Vagina (tissue), 2 donors: ENCODE results near the gene PPL. TPM values are rescaled to one million over a fixed set of nuclear protein-coding genes. Genes with fewer than 3 reads are reported as not detected.

Experiments
- DNase-seq, 2 donors: peaks; one replicate each; pipeline ENCODE4 v3.0.0-alpha.2; 2017; ENCODE audit errors: extremely low spot score in 2 of 2
- H3K27ac ChIP-seq: fragments of 200-600 bp; sonication (generic); one replicate; pipeline ENCODE4 v1.5.1; 2019
- H3K27me3 ChIP-seq: fragments of 200-600 bp; sonication (generic); one replicate; pipeline ENCODE4 v1.5.1; 2019
- H3K36me3 ChIP-seq, 2 donors: fragments of 200-600 bp; sonication (generic); one replicate each; pipeline ENCODE4 v1.5.1; 2017 to 2019
- H3K4me1 ChIP-seq: fragments of 200-600 bp; sonication (generic); one replicate; pipeline ENCODE4 v1.5.1; 2019
- H3K4me3 ChIP-seq, 2 donors: fragments of 200-600 bp; sonication (generic); 1 replicate in 1 of 2; 2 replicates in 1 of 2; pipeline ENCODE4 v1.5.1; 2016 to 2019
- H3K9me3 ChIP-seq: fragments of 200-600 bp; sonication (generic); one replicate; pipeline ENCODE4 v1.5.1; 2019
- POLR2A ChIP-seq, 2 donors: fragments of 450-650 bp; IDR thresholded peaks; one replicate each; pipeline ENCODE4 v1.6.1; 2017; ENCODE audit warnings: antibody characterized with exemption in 2 of 2, mild to moderate bottlenecking in 2 of 2, moderate library complexity in 2 of 2
- POLR2AphosphoS5 ChIP-seq, 2 donors: sonication (generic); formaldehyde crosslinking; IDR thresholded peaks; one replicate each; pipeline ENCODE4 v1.9.0; 2017; ENCODE audit warnings: antibody characterized with exemption in 2 of 2, mild to moderate bottlenecking in 2 of 2, low read depth in 1 of 2; ENCODE audit not compliant: insufficient read depth in 1 of 2
- intact Hi-C: fragments of 100-400 bp; cut with DNase I; formaldehyde crosslinking; loops from one replicate; pipeline ENCODE4 v1.15.1; 2023
- total RNA-seq: library from RNA; depleted of rRNA; stranded (reverse); fragments of >200 nt; gene quantifications from one replicate; pipeline ENCODE4 v1.2.3, GENCODE V29; 2016
- TF ChIP-seq, protein P1 (sequence below), 3 experiments: fragments of 450-650 bp in 2 of 3; fragments of 200-600 bp in 1 of 3; sonication (generic) in 1 of 3; IDR thresholded peaks; one replicate each; pipeline ENCODE4 v1.5.1; 2017 to 2019; ENCODE audit warnings: antibody characterized with exemption in 3 of 3, mild to moderate bottlenecking in 2 of 3, moderate library complexity in 2 of 3

Gene PPL
- total RNA-seq, 1 donor from 2014 or later: 391 TPM

DNA sequence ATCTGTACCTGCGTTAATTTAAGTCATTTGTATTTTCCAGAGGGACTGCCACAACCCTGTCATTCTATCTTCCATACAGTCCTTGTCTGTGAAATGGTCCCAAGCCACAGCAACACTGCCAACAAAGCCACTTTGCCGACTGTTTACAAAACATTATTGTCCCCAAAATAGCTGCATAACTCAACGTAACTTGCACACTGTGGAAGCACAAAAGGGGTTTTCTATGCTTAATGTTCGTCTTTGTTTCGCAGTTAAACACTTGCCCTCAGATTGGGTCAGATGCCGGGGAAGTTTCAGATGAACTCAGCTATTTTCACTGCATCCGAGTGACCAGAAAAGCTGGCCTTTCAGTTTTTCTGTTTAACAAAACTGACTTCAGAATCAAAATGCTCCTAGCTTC lies 25.8 kb upstream of the PPL start:
- H3K4me1 ChIP-seq: peaks cover 8% of the 10 kb centered on the region
- no peak for DNase-seq
- TF ChIP-seq POLR2AphosphoS5 (IDR thresholded peaks at IDR 0.05; ENCODE audit: insufficient read depth in 1 of 2, low read depth in 1 of 2) (no peak), POLR2A (IDR thresholded peaks at IDR 0.05) (no peak)
- TF ChIP-seq, protein P1, sequence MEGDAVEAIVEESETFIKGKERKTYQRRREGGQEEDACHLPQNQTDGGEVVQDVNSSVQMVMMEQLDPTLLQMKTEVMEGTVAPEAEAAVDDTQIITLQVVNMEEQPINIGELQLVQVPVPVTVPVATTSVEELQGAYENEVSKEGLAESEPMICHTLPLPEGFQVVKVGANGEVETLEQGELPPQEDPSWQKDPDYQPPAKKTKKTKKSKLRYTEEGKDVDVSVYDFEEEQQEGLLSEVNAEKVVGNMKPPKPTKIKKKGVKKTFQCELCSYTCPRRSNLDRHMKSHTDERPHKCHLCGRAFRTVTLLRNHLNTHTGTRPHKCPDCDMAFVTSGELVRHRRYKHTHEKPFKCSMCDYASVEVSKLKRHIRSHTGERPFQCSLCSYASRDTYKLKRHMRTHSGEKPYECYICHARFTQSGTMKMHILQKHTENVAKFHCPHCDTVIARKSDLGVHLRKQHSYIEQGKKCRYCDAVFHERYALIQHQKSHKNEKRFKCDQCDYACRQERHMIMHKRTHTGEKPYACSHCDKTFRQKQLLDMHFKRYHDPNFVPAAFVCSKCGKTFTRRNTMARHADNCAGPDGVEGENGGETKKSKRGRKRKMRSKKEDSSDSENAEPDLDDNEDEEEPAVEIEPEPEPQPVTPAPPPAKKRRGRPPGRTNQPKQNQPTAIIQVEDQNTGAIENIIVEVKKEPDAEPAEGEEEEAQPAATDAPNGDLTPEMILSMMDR (IDR thresholded peaks at IDR 0.05): no peak
- intact Hi-C loops: no loop called here
- H3K27me3 ChIP-seq: no peaks in the 10 kb centered on the region
- H3K36me3 ChIP-seq: no peaks in the 10 kb centered on the region
- no peak overlapping the region for H3K27ac ChIP-seq
- no peak overlapping the region for H3K4me3 ChIP-seq
- H3K9me3 ChIP-seq: no peaks in the 10 kb centered on the region

DNA sequence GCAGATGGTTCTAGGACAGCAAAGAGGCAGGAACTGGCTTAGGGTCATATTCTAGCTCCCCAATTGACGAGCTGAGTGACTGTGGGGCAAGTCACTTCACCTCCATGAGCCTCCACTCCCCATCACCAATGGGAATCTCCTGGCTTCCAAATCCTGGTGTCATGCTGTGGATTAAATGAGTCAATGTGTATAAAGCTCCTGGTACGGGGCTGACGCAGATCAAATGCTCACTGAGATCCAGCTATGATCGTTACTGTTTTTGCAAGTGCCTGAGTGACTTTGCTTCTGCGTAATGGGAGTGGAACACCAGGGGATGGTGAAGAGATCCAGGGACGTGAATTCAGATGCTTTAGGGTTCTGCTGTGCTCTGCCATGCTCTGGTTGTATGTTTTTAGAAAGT lies 23.6 kb upstream of the PPL start:
- Histone ChIP-seq H3K27me3 (no peaks in the 10 kb centered on the region), H3K9me3 (no peaks in the 10 kb centered on the region), H3K4me3 (no peak overlapping the region), H3K4me1 (peaks cover 8% of the 10 kb centered on the region), H3K27ac (no peak overlapping the region), H3K36me3 (no peaks in the 10 kb centered on the region)
- intact Hi-C loops: no loop called here
- no peak for TF ChIP-seq POLR2A (IDR thresholded peaks at IDR 0.05)
- no peak for TF ChIP-seq POLR2AphosphoS5 (IDR thresholded peaks at IDR 0.05; ENCODE audit: insufficient read depth in 1 of 2, low read depth in 1 of 2)
- TF ChIP-seq, protein P1 (IDR thresholded peaks at IDR 0.05): no peak
- DNase-seq: no peak

DNA sequence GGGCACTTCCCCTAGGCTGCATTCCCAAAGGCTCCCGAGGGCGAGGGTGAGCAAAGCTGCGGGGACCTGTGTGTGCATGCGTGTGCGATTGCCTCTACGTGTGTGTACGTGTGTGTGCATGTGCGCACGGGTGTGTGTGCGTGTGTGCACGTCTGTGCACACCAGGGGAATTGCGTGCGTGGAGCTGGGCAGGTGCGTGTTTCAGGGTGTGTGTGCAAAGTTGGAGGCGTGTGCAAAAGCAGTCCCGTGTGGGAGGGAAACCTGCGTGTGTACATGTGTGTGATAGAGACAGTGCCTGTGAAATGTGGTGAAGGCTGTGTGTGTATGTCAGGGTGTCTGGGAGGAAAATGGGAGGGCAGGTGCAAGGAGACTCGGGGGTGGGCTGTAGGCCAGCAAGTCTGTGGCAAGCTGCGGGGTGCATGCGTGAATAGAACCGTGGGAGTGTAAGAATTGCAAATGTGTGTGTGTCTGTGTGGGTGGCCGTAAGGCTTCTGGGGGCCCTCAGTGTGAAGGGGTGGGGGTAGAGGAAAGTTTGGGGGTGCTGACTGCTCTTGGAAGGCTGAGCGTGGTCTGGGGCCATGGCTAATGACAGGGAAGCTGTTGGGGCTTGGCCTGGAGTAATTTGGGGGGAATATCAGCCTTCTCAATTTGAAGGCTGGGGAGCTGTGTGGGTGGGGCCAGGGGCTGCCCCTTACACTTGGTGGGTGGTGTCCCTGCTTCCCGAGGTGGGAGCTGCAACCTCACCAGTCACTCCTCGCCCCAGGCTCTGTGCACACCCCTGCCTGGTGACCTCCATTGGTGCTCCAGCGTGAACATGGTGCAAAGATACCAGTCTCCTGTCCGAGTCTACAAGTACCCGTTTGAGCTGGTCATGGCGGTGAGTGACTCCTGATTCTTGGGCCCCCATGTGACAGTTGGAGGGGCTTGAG lies 21.8 kb upstream of the PPL start:
- Histone ChIP-seq H3K4me1 (peaks cover 8% of the 10 kb centered on the region), H3K27ac (no peak overlapping the region), H3K4me3 (peak overlapping the region; percentile 52 to 59), H3K27me3 (no peaks in the 10 kb centered on the region), H3K9me3 (no peaks in the 10 kb centered on the region), H3K36me3 (no peaks in the 10 kb centered on the region)
- intact Hi-C loops: no loop called here
- TF ChIP-seq, protein P1 (IDR thresholded peaks at IDR 0.05): no peak
- no peak for TF ChIP-seq POLR2A (IDR thresholded peaks at IDR 0.05)
- TF ChIP-seq POLR2AphosphoS5 (IDR thresholded peaks at IDR 0.05; ENCODE audit: insufficient read depth in 1 of 2, low read depth in 1 of 2): no peak
- DNase-seq: no peak

DNA sequence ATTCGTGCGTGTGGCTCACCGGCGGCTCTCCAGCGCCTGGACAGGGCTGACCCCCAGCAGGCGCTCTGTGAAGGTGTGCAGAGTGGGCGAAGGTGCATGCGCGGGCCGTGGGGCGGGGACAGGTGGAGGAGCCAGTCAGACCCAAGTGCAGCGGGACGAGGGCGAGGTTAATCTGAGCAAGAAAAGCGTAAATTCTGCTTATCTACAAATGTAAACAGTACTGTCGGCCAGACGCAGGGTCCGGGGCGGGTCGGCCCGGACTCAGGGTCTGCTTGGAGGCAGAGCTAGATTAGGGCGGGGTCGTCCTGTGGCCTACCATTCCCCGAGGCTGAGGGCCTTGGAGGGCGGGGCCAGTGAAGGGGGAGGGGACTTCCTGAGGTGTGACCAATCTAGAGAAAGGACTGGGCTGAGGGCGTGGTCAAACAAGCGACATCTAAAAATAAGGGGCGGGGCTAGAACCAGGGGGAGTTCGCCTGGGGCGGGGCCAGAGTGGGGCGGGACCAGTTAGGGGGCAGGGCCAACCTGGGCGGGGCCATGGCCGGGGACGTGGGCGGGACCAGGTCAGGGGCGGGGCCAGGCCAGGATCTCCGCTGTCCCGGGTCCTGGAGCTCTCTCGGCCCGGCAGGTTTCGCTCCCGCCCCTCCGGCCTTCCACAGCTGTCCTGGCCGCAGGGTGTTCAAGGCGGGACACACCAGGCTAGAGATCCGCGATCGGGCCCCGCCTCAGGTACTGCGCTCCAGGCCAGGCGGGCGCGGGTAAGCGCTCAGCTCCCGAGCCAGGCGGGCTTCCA lies 21.0 kb upstream of the PPL start, which contains the start of gene SEC14L5:
SEC14L5 (plus strand) TSS at position 611 of the 790 bp plus-strand sequence. CDS start 994 bp downstream, outside the sequence.
- Histone ChIP-seq H3K4me1 (peaks cover 8% of the 10 kb centered on the region), H3K27ac (peak within 1 kb of the TSS; percentile 73), H3K4me3 (peak within 1 kb of the TSS; percentile 52 to 59), H3K9me3 (no peaks in the 10 kb centered on the region), H3K36me3 (no peaks in the 10 kb centered on the region), H3K27me3 (no peaks in the 10 kb centered on the region)
- TF ChIP-seq POLR2A (IDR thresholded peaks at IDR 0.05): no peak
- TF ChIP-seq, protein P1 (IDR thresholded peaks at IDR 0.05): no peak
- TF ChIP-seq POLR2AphosphoS5 (IDR thresholded peaks at IDR 0.05; ENCODE audit: insufficient read depth in 1 of 2, low read depth in 1 of 2): peak in 1 of 2 donors; percentile 39
- intact Hi-C loops: loop anchor here (2.0 kb wide), 1 partner anchor 111 kb away; the partner anchor contains the start of genes GLYR1 and UBN1
- DNase-seq: peak in 1 of 2 donors; percentile 97
